Transverse colon (tissue), 4 donors: ENCODE results near the gene WNT16.
A peak's percentile ranks its signal among the peaks of the same experiment; 100 is the strongest.

Source experiments
- EP300 ChIP-seq: sonication (generic); formaldehyde crosslinking; IDR thresholded peaks from one replicate; pipeline ENCODE4 v1.6.1; 2017; ENCODE audit warnings: antibody characterized with exemption, low read depth
- POLR2A ChIP-seq: fragments of 450-650 bp; IDR thresholded peaks from one replicate; pipeline ENCODE4 v1.6.1; 2016; ENCODE audit warnings: antibody characterized with exemption, mild to moderate bottlenecking, moderate library complexity
- POLR2AphosphoS5 ChIP-seq, 3 donors: sonication (generic); formaldehyde crosslinking; IDR thresholded peaks; one replicate each; pipeline ENCODE4 v1.6.1; 2016; ENCODE audit warnings: antibody characterized with exemption in 3 of 3
- TF ChIP-seq, protein P1 (sequence below), 5 experiments: fragments of 200-600 bp in 3 of 5; fragments of 450-650 bp in 2 of 5; sonication (generic) in 3 of 5; IDR thresholded peaks; 1 replicate in 2 of 5; 2 replicates in 3 of 5; pipeline ENCODE4 v1.5.1; 2016 to 2017; ENCODE audit warnings: antibody characterized with exemption in 5 of 5, inconsistent platforms in 3 of 5, mild to moderate bottlenecking in 2 of 5, moderate library complexity in 1 of 5

DNA sequence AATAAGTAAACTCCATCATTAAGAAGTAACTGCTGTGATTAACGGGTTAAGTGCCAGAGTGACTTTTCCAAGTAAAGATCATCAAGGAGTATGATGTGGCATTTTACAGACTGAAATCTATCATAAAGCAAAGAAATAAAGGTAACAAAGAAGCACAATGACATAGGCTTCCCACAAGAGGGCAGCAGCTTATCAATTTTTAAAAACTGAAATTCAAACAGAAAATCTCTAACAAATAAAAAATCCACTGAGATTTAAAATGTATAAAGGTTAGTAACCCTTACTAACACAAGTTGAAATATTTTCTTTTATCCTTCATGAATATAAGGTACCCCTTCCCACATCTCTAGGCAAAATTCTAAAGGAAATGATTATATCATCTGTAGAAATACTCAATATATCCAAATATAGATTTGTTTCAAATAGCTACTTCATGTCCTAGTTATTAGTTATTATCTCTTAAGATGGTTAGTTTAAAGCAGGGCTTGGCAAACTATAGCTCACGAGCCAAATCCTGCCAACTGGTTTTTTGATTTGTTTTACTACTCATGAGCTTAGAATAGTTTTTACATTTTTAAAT, 38.1 kb downstream of the WNT16 start:
- TF ChIP-seq, protein P1, sequence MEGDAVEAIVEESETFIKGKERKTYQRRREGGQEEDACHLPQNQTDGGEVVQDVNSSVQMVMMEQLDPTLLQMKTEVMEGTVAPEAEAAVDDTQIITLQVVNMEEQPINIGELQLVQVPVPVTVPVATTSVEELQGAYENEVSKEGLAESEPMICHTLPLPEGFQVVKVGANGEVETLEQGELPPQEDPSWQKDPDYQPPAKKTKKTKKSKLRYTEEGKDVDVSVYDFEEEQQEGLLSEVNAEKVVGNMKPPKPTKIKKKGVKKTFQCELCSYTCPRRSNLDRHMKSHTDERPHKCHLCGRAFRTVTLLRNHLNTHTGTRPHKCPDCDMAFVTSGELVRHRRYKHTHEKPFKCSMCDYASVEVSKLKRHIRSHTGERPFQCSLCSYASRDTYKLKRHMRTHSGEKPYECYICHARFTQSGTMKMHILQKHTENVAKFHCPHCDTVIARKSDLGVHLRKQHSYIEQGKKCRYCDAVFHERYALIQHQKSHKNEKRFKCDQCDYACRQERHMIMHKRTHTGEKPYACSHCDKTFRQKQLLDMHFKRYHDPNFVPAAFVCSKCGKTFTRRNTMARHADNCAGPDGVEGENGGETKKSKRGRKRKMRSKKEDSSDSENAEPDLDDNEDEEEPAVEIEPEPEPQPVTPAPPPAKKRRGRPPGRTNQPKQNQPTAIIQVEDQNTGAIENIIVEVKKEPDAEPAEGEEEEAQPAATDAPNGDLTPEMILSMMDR (IDR thresholded peaks at IDR 0.05): peak; percentile 72 to 85 (median 78)
- no peak for TF ChIP-seq EP300
- TF ChIP-seq POLR2AphosphoS5 (IDR thresholded peaks at IDR 0.05): no peak
- no peak for TF ChIP-seq POLR2A
